Measurements from ENCODE around the gene MAFF.
A peak's percentile ranks its signal among the peaks of the same experiment; 100 is the strongest.

The MAFF gene

GRCh38 chr22:38205261-38206128 lies 3.7 kb downstream of the MAFF start:
- DNase-seq, result no peak

- DNase-seq, result no peak
Observed at GRCh38 chr22:38207898-38208432, 6.2 kb downstream of the MAFF start.

- no peak for DNase-seq
Observed at GRCh38 chr22:38208551-38208968, 6.8 kb downstream of the MAFF start.

DNA sequence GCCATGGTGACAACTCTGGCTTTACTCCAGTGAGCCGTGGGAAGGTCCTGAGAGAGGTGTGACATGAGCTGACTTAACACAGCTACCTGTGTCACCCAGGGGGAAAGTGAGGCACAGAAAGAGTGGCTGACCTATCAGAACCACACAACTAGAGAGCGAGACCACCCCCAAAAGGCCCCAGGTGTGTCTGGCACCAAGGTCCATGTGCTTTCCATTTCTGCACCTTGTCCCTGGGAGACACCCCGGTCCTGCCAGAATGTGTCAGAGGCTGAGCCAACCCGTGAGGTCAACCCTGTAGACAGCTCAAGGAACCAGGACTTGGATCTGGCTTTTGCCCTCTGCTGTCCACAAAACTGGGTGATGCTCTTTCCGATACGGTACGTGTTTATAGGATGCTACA lies 9.8 kb downstream of the MAFF start:
- DNase-seq, result no peak

- no peak for DNase-seq
Observed at GRCh38 chr22:38212442-38212841, 10.6 kb downstream of the MAFF start.

DNA sequence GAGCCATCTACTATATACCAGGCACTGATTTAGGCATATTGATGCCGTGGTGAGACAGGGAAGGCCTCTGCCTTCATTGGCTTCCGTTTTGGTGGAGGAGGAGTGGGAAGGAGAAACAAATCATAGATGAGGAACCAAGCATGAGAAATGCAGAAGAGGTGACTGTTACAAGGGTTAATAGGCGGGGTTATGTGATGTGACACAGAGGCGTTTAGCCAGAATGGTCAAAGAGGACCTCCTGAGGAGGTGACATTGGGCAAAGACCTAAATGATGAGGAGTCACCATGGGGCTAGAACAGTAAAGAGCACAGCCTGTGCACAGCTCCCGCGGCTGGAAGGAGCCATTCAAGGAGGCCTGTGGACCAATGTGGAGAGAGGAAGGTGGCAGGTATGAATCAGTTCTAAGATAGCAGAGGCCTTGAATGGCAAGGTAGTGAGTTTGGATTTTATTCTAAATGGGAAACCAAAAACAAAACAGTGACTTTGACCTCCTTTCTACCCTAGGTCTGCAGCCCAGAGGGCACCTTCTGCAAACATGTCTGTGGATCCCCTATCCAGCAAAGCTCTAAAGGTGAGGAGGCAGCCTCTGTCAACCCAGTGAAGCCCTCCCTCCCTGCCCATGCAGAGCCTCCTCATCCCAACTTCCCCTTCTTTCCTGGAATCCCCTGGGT lies 11.7 kb downstream of the MAFF start:
- no peak for DNase-seq

DNA sequence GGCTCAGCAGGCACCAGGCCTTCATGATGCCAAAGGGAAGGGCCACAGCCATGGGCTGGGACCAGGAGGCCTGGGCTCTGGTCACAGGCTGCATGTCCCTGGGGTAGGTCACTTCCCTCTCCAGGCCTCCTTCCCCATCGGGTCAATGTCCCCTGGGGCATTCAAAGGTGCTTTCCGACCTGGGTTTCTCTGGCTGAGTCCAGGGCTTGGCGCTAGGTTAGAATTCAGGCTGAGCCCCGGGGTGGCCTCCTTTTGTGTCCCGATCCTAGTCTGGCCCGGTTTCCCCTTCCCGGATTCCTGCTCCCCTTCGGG lies 12.2 kb downstream of the MAFF start:
- DNase-seq, result no peak

GRCh38 chr22:38214302-38215056 lies 12.7 kb downstream of the MAFF start:
- peak; percentile 31 to 51 for DNase-seq

DNA sequence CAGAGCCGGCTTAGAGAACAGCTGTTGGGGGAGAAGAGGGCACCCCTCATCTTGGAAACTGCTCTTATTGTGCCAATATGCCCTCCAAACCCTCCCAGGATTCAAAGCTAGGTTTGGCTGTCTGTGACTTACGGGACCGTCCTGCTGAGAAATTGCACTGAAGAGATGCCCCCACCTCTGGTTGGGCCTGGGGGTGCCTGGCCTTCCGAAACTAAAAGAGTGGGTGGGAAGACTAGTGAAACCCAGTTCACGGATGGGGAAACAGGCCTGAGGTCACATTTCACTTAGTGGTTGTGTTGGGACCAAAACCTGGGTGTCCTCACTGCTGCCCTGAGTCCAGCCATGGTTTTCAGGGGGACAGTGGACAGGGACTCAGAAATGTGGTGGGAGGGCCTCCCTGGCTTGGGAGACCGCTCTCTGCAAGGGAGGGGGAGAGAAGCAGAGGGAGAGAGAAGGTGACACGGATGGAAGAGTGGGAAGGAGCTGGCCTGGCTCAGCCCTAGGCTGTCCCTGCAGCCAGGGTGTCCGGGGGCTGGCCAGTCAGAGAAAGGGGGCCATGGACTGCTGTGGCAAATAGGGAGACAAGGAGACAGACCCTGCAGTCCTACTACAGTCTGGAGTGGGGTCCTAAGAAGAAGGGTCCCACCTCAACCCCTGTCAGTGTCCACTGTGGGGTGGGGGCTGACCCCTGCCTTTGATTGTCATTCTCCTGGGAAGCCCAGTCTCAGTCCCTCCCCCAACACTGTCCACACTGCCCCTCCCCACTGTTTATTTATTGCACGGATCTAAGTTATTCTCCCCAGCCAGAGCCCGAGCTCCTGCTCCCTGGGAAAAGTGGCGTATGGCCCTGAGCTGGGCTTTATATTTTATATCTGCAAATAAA lies 13.6 kb downstream of the MAFF start:
- no peak for DNase-seq

GRCh38 chr22:38218661-38219622 lies 17.1 kb downstream of the MAFF start:
- DNase-seq, result no peak

DNA sequence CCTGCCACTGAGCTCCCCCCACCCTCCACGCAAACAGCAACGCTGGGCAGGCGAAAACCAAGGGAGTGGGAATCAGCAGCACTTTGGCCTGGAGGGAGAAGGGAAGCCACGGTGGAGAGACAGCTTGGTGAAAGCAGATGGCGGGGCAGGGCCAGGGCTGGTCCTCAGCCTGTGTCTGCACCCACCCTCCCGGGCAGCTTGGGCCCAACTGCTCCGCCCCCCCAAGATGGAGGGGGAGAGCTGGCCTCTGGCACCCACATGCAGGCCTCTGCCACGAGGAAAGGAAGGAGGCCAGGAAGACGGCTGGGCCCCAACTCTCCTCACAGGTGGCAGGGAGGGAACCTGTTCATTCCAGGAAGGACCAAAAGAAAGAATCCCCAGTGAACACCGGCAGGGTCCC lies 17.8 kb downstream of the MAFF start:
- DNase-seq, result no peak

DNA sequence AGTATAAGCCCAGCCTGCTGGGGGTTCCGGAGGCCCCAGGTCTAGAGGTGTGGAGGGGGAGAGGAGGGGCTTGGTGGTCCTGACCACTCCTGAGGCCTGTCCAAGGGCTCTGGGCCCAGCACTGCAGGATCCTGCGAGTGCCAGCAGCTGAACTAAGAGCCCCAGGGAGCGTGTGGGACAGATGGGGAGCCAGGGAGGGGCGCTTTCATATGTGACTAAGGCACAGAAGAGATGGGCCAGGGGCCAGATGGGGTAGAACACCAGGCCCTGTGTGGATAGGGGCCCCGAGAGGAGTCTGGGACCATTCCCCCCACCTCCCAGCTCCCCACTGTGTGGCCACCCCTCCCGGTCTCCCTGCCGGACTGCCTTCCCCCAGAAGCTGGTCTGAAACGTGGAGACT lies 18.4 kb downstream of the MAFF start:
- DNase-seq, result no peak

- DNase-seq, result no peak
Observed at GRCh38 chr22:38220653-38221386, 19.0 kb downstream of the MAFF start.

GRCh38 chr22:38221407-38221806 lies 19.6 kb downstream of the MAFF start:
- no peak for DNase-seq

DNA sequence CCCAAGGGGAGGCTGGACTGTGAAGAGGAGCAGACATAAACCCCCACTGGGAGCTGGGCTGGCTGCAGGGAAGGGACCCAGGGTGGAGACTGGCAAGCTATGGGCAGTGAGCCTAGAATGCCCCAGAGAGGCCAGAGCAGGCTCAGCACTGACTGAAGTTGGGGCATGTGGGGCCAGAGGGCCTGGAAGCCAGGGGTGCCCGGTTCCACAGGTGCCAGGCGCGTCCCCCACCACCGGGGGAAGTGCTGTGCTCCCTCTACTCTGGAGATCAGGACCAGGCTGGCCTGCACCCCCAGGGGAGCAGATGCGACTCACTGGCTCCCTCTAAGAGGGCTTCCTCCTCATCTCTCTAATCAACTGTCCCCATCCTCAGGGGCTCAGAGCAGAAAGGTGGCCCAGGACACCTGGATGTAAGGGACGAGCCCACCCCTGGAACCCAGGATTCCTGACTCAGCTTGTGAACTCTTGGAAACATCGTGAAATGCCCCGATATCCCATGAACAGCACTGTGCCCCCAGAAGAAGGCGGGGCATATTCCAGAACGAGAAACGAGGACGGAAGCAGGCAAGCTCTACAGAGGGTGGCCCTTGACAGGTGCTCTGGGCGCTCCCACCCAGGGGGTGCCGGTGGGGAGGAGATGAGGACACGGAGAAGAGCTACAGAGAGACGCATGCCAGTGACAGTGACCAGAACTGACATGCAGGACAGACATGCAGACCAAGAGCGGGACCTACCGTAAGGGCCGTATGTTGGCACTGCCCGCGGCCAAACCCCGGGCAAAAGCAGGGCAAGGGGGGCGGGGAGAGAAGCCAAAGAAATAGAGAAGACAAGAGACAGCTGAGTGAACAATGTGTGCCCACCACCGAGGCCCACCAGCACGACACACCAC lies 20.4 kb downstream of the MAFF start:
- DNase-seq, result no peak

DNA sequence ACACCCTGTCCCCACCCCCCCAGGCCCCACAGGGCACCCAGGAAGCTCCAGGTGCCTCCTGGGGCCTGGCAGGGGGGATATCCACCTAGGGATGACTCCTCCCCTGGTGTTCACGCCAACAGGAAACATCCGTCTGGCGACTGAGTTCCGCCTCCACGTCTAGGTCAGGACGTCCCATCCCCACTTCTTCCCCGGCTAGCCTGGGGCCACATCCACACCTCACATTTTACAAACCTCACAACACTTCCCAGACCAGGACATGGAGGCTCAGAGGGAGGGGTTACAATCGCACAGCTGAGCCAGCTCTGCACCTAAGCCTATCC lies 21.0 kb downstream of the MAFF start:
- no peak for DNase-seq

- DNase-seq, result no peak
Observed at GRCh38 chr22:38223289-38223960, 21.6 kb downstream of the MAFF start.

DNA sequence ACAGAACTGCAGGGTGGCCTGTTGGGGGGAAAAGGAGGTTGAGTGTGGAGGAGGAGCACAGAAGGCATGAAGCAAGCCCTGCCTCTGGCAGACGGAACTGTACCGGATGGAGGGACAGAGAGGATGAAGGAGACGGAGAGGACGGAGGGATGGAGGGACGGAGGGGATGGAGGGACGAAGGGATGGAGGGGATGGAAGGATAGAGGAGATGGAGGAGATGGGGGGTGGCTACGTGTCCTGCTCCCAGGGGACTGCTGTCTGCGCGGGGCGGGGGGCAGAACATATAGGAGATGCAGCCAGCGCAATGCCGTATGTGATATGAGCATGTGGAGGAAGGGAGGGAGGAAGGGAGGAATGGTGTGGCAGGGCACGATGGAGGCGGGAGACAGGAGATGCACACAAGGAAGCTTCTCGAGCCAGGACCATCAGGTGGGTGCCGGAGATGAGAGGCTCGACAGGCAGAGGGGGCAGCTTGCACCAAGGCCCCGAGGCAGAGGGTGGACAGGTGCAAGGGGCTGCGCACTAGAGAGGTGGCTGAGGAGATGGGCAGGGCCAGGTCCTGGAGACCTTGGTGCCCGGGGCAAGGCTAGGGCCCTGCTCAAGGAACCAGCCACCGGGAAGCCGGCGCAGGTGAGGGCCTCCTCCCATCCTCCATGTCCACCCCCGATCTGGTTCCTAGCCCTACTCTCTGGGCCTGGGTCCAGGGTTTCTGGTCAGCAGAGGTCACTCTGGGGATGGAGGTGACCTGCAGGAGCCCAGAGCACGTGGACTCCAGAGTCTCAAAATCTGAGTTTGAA lies 25.3 kb downstream of the MAFF start:
- DNase-seq, result no peak
